AG04449 (cell line): ENCODE measurements around the gene ENTPD3.
"Not testable (repeated sequence)": the region's sequence is repeated elsewhere in the genome, so short reads cannot be mapped to it uniquely, and the experiment has no call there.

Source experiments
- CTCF ChIA-PET: fragments of 350-600 bp; formaldehyde crosslinking; extraction: SDS; loops from one replicate; lab custom pipeline; 2021; ENCODE audit warnings: antibody characterized with exemption; lab: Yijun Ruan, JAX
- POLR2A ChIA-PET: fragments of 400-600, 350-600 bp; formaldehyde crosslinking; extraction: SDS; loops from one replicate; lab custom pipeline; 2020; ENCODE audit warnings: antibody characterized with exemption, inconsistent platforms; lab: Yijun Ruan, JAX
- DNase-seq: peaks from one replicate; pipeline ENCODE4 v3.0.0-alpha.2; 2010; ENCODE audit warnings: low read depth, low spot score
- H3K4me3 ChIP-seq: 2 replicates; pipeline ENCODE4 v1.5.1; 2011; ENCODE audit warnings: low read depth, mild to moderate bottlenecking, control low read depth, low read length
- TF ChIP-seq, protein P1 (sequence below): IDR thresholded peaks from one replicate; pipeline ENCODE4 v1.5.1; 2011; ENCODE audit warnings: mild to moderate bottlenecking, moderate library complexity, low read length, control low read depth, inconsistent platforms; ENCODE audit not compliant: insufficient read depth; ENCODE audit errors: missing control alignments

ENTPD3 gene

DNA sequence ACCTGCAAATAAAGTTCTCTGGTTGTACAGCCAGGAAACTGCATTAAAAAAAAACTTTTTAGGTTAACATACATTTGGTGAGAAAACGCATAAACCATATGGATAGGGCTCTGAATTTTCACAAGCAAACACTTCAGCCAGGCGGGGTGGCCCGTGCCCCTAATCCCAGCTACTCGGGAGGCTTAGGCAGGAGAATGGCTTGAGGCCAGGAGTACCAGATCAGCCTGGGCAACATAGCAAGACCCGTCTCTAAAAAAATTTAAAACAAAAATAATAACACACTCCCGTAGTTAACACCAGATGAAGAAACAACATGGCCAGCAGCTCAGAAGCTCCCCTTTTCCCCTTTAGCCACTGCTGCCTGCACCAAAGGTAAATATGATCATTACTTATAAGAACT lies 66.9 kb downstream of the ENTPD3 start:
- POLR2A ChIA-PET: interaction anchor here (0.9 kb wide), 1 partner anchor 71 kb away, joined by 3 read pairs; the partner anchor contains the start of gene ZNF621
- no peak for DNase-seq
- TF ChIP-seq, protein P1, sequence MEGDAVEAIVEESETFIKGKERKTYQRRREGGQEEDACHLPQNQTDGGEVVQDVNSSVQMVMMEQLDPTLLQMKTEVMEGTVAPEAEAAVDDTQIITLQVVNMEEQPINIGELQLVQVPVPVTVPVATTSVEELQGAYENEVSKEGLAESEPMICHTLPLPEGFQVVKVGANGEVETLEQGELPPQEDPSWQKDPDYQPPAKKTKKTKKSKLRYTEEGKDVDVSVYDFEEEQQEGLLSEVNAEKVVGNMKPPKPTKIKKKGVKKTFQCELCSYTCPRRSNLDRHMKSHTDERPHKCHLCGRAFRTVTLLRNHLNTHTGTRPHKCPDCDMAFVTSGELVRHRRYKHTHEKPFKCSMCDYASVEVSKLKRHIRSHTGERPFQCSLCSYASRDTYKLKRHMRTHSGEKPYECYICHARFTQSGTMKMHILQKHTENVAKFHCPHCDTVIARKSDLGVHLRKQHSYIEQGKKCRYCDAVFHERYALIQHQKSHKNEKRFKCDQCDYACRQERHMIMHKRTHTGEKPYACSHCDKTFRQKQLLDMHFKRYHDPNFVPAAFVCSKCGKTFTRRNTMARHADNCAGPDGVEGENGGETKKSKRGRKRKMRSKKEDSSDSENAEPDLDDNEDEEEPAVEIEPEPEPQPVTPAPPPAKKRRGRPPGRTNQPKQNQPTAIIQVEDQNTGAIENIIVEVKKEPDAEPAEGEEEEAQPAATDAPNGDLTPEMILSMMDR: no peak
- peak overlapping the region; percentile 85 for H3K4me3 ChIP-seq
- CTCF ChIA-PET: interaction anchor here (0.9 to 2.1 kb wide), 6 partner anchors 23 to 145 kb away, joined by 3 to 8 read pairs (median 3); partner anchors contain the start of genes EIF1B and ZNF619

- no peak overlapping the region for H3K4me3 ChIP-seq
- CTCF ChIA-PET: interaction anchor here (1.5 kb wide), 1 partner anchor 125 kb away, joined by 3 read pairs; no protein-coding TSS in a partner anchor
- TF ChIP-seq, protein P1: no peak
- POLR2A ChIA-PET: no interaction called here
- DNase-seq: no peak
These were observed 68.3 kb downstream of the ENTPD3 start for GRCh38 chr3:40455328-40455727.

DNA sequence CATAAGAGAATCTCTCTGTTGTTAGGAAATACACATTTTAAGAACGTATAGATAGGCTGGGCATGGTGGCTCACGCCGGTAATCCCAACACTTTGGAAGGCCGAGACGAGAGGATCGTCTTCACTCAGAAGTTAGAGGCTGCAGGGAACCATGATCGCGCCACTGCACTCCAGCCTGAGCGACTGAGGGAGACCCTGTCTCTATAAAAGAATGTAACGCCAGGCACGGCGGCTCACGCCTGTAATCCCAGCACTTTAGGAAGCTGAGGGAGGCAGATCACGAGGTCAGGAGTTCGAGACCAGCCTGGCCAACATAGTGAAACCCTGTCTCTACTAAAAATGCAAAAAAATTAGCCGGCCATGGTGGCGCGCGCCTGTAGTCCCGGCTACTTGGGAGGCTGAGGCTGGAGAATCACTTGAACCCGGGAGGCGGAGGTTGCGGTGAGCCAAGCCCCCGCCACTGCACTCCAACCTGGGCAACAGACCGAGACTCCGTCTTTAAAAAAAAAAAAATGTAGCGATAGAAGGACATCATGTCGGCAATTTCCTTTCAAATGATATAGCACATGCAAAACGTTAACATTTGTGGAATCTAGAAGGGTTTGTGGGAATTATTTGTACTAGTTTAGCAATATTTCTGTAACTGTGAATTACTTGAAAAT lies 69.4 kb downstream of the ENTPD3 start:
- DNase-seq: no peak
- CTCF ChIA-PET: no interaction called here

GRCh38 chr3:40456940-40457823 lies 70.2 kb downstream of the ENTPD3 start, which contains the start of gene RPL14:
Gene RPL14, plus strand, starts transcription at chr3:40457339. Its CDS starts 133 bp downstream, at chr3:40457472.
- TF ChIP-seq, protein P1: no peak
- H3K4me3 ChIP-seq: peak within 1 kb of the TSS; percentile 97
- DNase-seq: peak; percentile 84
- ChIA-PET POLR2A (interaction anchor here (0.7 to 1.4 kb wide), 8 partner anchors 8 to 742 kb away, joined by 3 to 5 read pairs (median 4); partner anchors contain the start of genes CTNNB1 and ZNF619), CTCF (no interaction called here)

More for the DNA sequence above, 69.4 kb downstream of the ENTPD3 start:
- POLR2A ChIA-PET: interaction anchor here (0.7 to 1.4 kb wide), 7 partner anchors 9 to 743 kb away, joined by 3 to 5 read pairs (median 4); partner anchors contain the start of genes CTNNB1 and ZNF619
- peak overlapping the region; percentile 97 for H3K4me3 ChIP-seq
- TF ChIP-seq, protein P1: no peak

- ChIA-PET POLR2A (interaction anchor here (1.5 kb wide), 1 partner anchor 46 kb away, joined by 3 read pairs; no protein-coding TSS in a partner anchor), CTCF (no interaction called here)
- H3K4me3 ChIP-seq: peak overlapping the region; percentile 97
- no peak for DNase-seq
- TF ChIP-seq, protein P1: no peak
These were observed 71.5 kb downstream of the ENTPD3 start for GRCh38 chr3:40458473-40458872.

DNA sequence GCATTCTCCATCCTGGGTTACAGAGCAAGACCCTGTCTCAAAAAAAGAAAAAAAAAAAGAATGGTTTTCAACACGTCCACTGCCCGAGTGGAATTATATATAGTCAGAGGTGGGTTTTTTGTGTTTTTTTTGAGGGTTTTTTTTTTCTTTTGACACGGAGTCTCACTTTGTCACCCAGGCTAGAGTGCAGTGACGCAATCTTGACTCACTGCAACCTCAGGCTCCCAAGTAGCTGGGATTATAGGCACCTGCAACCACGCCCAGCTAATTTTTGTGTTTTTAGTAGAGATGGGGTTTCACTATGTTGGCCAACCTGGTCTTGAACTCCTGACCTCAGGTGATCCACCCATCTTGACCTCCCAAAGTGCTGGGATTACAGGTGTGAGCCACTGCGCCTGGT lies 73.5 kb downstream of the ENTPD3 start:
- CTCF ChIA-PET, H3K4me3 ChIP-seq, DNase-seq: not testable (repeated sequence)
- POLR2A ChIA-PET: interaction anchor here (0.6 kb wide), 1 partner anchor 1598 kb away, joined by 4 read pairs; no protein-coding TSS in a partner anchor
